ENCODE results near the gene TCAP.
A peak's percentile ranks its signal among the peaks of the same experiment; 100 is the strongest.

Gene TCAP

DNA sequence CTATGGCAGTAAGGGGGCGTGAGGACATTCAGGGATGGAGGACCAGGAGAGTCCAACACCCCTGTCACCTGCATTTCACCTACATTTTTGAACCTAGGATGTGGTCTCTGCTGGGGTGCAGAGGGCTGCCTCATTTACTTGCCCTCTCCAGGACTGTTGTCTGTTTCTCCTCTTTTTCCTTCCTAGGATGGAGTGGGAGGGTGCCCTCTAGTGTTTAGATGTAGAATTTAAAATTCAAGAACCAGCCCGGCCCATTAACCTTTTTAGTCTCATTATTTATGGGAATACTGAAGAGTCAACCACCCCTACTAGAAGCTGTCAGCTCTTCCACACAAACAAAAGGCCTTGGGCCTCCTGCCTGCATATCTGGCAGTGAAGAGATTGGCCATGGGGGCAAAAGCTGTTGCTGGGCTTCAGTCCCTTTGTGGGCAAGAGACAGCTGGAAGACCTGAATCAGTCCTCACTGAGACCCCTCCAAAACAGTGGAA is 30.7 kb upstream of the TCAP start:
- no peak overlapping the region for H3K4me3 ChIP-seq (ENCODE audit: low read length, poor library complexity, severe bottlenecking)
- no peaks in the 10 kb centered on the region for H3K36me3 ChIP-seq (ENCODE audit: insufficient read depth, low read length)
- H3K79me2 ChIP-seq (ENCODE audit: insufficient read depth, low read length): peaks cover 23% of the 10 kb centered on the region
- no peak overlapping the region for H3K9ac ChIP-seq (ENCODE audit: low read depth, low read length, poor library complexity, severe bottlenecking)
- H3K9me2 ChIP-seq (replicated peaks; ENCODE audit: low read depth, low read length): no peaks in the 10 kb centered on the region
- no peaks in the 10 kb centered on the region for H3K9me3 ChIP-seq (ENCODE audit: insufficient read depth, low read depth, low read length)
- peaks cover 14% of the 10 kb centered on the region for H4K20me1 ChIP-seq (ENCODE audit: insufficient read depth, low read length, poor library complexity, severe bottlenecking)
- no peak for TF ChIP-seq EZH2phosphoT487 (IDR thresholded peaks at IDR 0.05; ENCODE audit: borderline replicate concordance)
- TF ChIP-seq, protein P1, sequence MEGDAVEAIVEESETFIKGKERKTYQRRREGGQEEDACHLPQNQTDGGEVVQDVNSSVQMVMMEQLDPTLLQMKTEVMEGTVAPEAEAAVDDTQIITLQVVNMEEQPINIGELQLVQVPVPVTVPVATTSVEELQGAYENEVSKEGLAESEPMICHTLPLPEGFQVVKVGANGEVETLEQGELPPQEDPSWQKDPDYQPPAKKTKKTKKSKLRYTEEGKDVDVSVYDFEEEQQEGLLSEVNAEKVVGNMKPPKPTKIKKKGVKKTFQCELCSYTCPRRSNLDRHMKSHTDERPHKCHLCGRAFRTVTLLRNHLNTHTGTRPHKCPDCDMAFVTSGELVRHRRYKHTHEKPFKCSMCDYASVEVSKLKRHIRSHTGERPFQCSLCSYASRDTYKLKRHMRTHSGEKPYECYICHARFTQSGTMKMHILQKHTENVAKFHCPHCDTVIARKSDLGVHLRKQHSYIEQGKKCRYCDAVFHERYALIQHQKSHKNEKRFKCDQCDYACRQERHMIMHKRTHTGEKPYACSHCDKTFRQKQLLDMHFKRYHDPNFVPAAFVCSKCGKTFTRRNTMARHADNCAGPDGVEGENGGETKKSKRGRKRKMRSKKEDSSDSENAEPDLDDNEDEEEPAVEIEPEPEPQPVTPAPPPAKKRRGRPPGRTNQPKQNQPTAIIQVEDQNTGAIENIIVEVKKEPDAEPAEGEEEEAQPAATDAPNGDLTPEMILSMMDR (conservative IDR thresholded peaks at IDR 0.05; ENCODE audit: low read length): peak; percentile 87
- H2AFZ ChIP-seq (ENCODE audit: low read length): no peak overlapping the region
- no peaks in the 10 kb centered on the region for H3K27me3 ChIP-seq (ENCODE audit: insufficient read depth, low read length, poor library complexity, severe bottlenecking)
- H3K4me1 ChIP-seq (ENCODE audit: insufficient read depth, low read length, poor library complexity, severe bottlenecking): peaks cover 42% of the 10 kb centered on the region
- H3K4me2 ChIP-seq (ENCODE audit: low read depth, low read length, poor library complexity, severe bottlenecking): peak overlapping the region; percentile 30
- H3F3A ChIP-seq (ENCODE audit: low read depth): no peaks in the 10 kb centered on the region

DNA sequence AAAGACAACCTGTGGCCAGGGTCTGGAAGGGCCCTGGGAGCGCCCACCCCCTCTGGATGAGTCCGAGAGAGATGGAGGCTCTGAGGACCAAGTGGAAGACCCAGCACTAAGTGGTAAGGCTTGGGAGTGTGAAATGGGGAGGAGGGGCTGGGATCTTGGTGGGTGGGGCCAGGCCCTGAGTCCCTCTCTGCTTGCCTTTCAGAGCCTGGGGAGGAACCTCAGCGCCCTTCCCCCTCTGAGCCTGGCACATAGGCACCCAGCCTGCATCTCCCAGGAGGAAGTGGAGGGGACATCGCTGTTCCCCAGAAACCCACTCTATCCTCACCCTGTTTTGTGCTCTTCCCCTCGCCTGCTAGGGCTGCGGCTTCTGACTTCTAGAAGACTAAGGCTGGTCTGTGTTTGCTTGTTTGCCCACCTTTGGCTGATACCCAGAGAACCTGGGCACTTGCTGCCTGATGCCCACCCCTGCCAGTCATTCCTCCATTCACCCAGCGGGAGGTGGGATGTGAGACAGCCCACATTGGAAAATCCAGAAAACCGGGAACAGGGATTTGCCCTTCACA is 29.5 kb upstream of the TCAP start:
- peaks cover 54% of the 10 kb centered on the region for H3K4me1 ChIP-seq (ENCODE audit: insufficient read depth, low read length, poor library complexity, severe bottlenecking)
- no peaks in the 10 kb centered on the region for H3K9me2 ChIP-seq (replicated peaks; ENCODE audit: low read depth, low read length)
- H3K9ac ChIP-seq (ENCODE audit: low read depth, low read length, poor library complexity, severe bottlenecking): peak overlapping the region; percentile 85
- H4K20me1 ChIP-seq (ENCODE audit: insufficient read depth, low read length, poor library complexity, severe bottlenecking): peaks cover 14% of the 10 kb centered on the region
- no peak overlapping the region for H3K4me3 ChIP-seq (ENCODE audit: low read length, poor library complexity, severe bottlenecking)
- TF ChIP-seq EZH2phosphoT487 (IDR thresholded peaks at IDR 0.05; ENCODE audit: borderline replicate concordance): no peak
- TF ChIP-seq, protein P1 (conservative IDR thresholded peaks at IDR 0.05; ENCODE audit: low read length): no peak
- no peaks in the 10 kb centered on the region for H3K27me3 ChIP-seq (ENCODE audit: insufficient read depth, low read length, poor library complexity, severe bottlenecking)
- H3F3A ChIP-seq (ENCODE audit: low read depth): no peaks in the 10 kb centered on the region
- no peaks in the 10 kb centered on the region for H3K9me3 ChIP-seq (ENCODE audit: insufficient read depth, low read depth, low read length)
- H3K36me3 ChIP-seq (ENCODE audit: insufficient read depth, low read length): no peaks in the 10 kb centered on the region
- H2AFZ ChIP-seq (ENCODE audit: low read length): no peak overlapping the region
- H3K4me2 ChIP-seq (ENCODE audit: low read depth, low read length, poor library complexity, severe bottlenecking): peak overlapping the region; percentile 93
- peaks cover 36% of the 10 kb centered on the region for H3K79me2 ChIP-seq (ENCODE audit: insufficient read depth, low read length)

DNA sequence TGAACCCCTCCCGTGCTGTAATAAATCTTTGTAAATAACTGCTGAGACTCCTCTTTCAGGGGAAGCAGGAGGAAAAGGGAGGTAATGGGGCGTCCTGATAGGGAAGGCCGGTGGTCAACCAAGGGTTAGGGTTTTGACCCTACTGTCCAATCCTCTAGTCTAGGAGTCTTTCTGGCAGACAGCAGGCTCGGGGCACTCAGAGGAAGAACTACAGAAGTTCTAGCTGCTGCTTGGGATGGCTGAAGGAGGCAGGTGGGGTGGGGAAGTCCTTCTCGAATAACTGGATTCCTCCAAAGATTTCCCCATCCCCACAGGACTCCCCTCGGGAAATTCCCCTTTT is 28.6 kb upstream of the TCAP start:
- H3K9me3 ChIP-seq (ENCODE audit: insufficient read depth, low read depth, low read length): no peaks in the 10 kb centered on the region
- peak overlapping the region; percentile 93 for H3K4me2 ChIP-seq (ENCODE audit: low read depth, low read length, poor library complexity, severe bottlenecking)
- H3K79me2 ChIP-seq (ENCODE audit: insufficient read depth, low read length): peaks cover 44% of the 10 kb centered on the region
- H4K20me1 ChIP-seq (ENCODE audit: insufficient read depth, low read length, poor library complexity, severe bottlenecking): peaks cover 20% of the 10 kb centered on the region
- H3K36me3 ChIP-seq (ENCODE audit: insufficient read depth, low read length): no peaks in the 10 kb centered on the region
- peak overlapping the region; percentile 85 for H3K9ac ChIP-seq (ENCODE audit: low read depth, low read length, poor library complexity, severe bottlenecking)
- peak overlapping the region; percentile 87 for H3K4me3 ChIP-seq (ENCODE audit: low read length, poor library complexity, severe bottlenecking)
- TF ChIP-seq, protein P1 (conservative IDR thresholded peaks at IDR 0.05; ENCODE audit: low read length): no peak
- no peak for TF ChIP-seq EZH2phosphoT487 (IDR thresholded peaks at IDR 0.05; ENCODE audit: borderline replicate concordance)
- peak overlapping the region; percentile 85 for H2AFZ ChIP-seq (ENCODE audit: low read length)
- H3K4me1 ChIP-seq (ENCODE audit: insufficient read depth, low read length, poor library complexity, severe bottlenecking): peaks cover 61% of the 10 kb centered on the region
- H3F3A ChIP-seq (ENCODE audit: low read depth): no peaks in the 10 kb centered on the region
- H3K27me3 ChIP-seq (ENCODE audit: insufficient read depth, low read length, poor library complexity, severe bottlenecking): no peaks in the 10 kb centered on the region
- H3K9me2 ChIP-seq (replicated peaks; ENCODE audit: low read depth, low read length): no peaks in the 10 kb centered on the region

Data from Loucy (cell line).